Transverse colon (tissue), 4 donors: ENCODE measurements around the gene SLC7A1.

ENCODE experiments used
- POLR2AphosphoS5 ChIP-seq, 3 donors: sonication (generic); formaldehyde crosslinking; IDR thresholded peaks; one replicate each; pipeline ENCODE4 v1.6.1; 2016; ENCODE audit warnings: antibody characterized with exemption in 3 of 3
- TF ChIP-seq, protein P1 (sequence below), 5 experiments: fragments of 200-600 bp in 3 of 5; fragments of 450-650 bp in 2 of 5; sonication (generic) in 3 of 5; IDR thresholded peaks; 1 replicate in 2 of 5; 2 replicates in 3 of 5; pipeline ENCODE4 v1.5.1; 2016 to 2017; ENCODE audit warnings: antibody characterized with exemption in 5 of 5, inconsistent platforms in 3 of 5, mild to moderate bottlenecking in 2 of 5, moderate library complexity in 1 of 5

GRCh38 chr13:29563941-29564340 is 31.5 kb downstream of the SLC7A1 start:
- TF ChIP-seq, protein P1, sequence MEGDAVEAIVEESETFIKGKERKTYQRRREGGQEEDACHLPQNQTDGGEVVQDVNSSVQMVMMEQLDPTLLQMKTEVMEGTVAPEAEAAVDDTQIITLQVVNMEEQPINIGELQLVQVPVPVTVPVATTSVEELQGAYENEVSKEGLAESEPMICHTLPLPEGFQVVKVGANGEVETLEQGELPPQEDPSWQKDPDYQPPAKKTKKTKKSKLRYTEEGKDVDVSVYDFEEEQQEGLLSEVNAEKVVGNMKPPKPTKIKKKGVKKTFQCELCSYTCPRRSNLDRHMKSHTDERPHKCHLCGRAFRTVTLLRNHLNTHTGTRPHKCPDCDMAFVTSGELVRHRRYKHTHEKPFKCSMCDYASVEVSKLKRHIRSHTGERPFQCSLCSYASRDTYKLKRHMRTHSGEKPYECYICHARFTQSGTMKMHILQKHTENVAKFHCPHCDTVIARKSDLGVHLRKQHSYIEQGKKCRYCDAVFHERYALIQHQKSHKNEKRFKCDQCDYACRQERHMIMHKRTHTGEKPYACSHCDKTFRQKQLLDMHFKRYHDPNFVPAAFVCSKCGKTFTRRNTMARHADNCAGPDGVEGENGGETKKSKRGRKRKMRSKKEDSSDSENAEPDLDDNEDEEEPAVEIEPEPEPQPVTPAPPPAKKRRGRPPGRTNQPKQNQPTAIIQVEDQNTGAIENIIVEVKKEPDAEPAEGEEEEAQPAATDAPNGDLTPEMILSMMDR (IDR thresholded peaks at IDR 0.05) = no peak
- TF ChIP-seq POLR2AphosphoS5 (IDR thresholded peaks at IDR 0.05) = no peak
